ENCODE measurements around the gene ITPR1.
"Not testable (repeated sequence)": the region's sequence is repeated elsewhere in the genome, so short reads cannot be mapped to it uniquely, and the experiment has no call there.

The ITPR1 gene
- total RNA-seq = 126 to 163 (median 155) reads per million in 3 donors

- Histone ChIP-seq H3K4me3 (ENCODE audit: insufficient read depth, low read depth, low read length, poor library complexity, severe bottlenecking) (peak within 1 kb of the TSS; percentile 92), H3K36me3 (ENCODE audit: control insufficient read depth, insufficient read depth, low read length) (peaks cover 2% of the 10 kb centered on the region), H3K4me1 (ENCODE audit: control insufficient read depth, insufficient read depth, low read length, poor library complexity, severe bottlenecking) (peaks cover 16% of the 10 kb centered on the region), H3K27ac (ENCODE audit: insufficient read depth, low read length, poor library complexity, severe bottlenecking) (peak within 1 kb of the TSS; percentile 87), H3K27me3 (replicated peaks; ENCODE audit: control insufficient read depth, insufficient read depth, low read length, poor library complexity, severe bottlenecking) (no peaks in the 10 kb centered on the region), H3K9me3 (ENCODE audit: control insufficient read depth, low read length) (no peaks in the 10 kb centered on the region)
- peak; percentile 97 to 98 (median 98) for DNase-seq
Measured at GRCh38 chr3:4493014-4493940, at the start of gene ITPR1. Gene ITPR1 (plus strand): TSS chr3:4493348. CDS start chr3:4516492, 23,144 bp downstream.

GRCh38 chr3:4447295-4447999 lies 45.7 kb upstream of the ITPR1 start:
- H3K9me3 ChIP-seq (ENCODE audit: control insufficient read depth, low read length) = no peaks in the 10 kb centered on the region
- H3K4me1 ChIP-seq (ENCODE audit: control insufficient read depth, insufficient read depth, low read length, poor library complexity, severe bottlenecking) = no peaks in the 10 kb centered on the region
- H3K4me3 ChIP-seq (ENCODE audit: insufficient read depth, low read depth, low read length, poor library complexity, severe bottlenecking) = no peak overlapping the region
- no peak overlapping the region for H3K27ac ChIP-seq (ENCODE audit: insufficient read depth, low read length, poor library complexity, severe bottlenecking)
- H3K36me3 ChIP-seq (ENCODE audit: control insufficient read depth, insufficient read depth, low read length) = peaks cover 12% of the 10 kb centered on the region
- DNase-seq = no peak
- no peaks in the 10 kb centered on the region for H3K27me3 ChIP-seq (replicated peaks; ENCODE audit: control insufficient read depth, insufficient read depth, low read length, poor library complexity, severe bottlenecking)

GRCh38 chr3:4448187-4448586 lies 45.0 kb upstream of the ITPR1 start:
- H3K4me3 ChIP-seq (ENCODE audit: insufficient read depth, low read depth, low read length, poor library complexity, severe bottlenecking) = no peak overlapping the region
- no peaks in the 10 kb centered on the region for H3K4me1 ChIP-seq (ENCODE audit: control insufficient read depth, insufficient read depth, low read length, poor library complexity, severe bottlenecking)
- H3K27ac ChIP-seq (ENCODE audit: insufficient read depth, low read length, poor library complexity, severe bottlenecking) = no peak overlapping the region
- no peaks in the 10 kb centered on the region for H3K27me3 ChIP-seq (replicated peaks; ENCODE audit: control insufficient read depth, insufficient read depth, low read length, poor library complexity, severe bottlenecking)
- H3K36me3 ChIP-seq (ENCODE audit: control insufficient read depth, insufficient read depth, low read length) = peaks cover 12% of the 10 kb centered on the region
- no peaks in the 10 kb centered on the region for H3K9me3 ChIP-seq (ENCODE audit: control insufficient read depth, low read length)
- no peak for DNase-seq

DNA sequence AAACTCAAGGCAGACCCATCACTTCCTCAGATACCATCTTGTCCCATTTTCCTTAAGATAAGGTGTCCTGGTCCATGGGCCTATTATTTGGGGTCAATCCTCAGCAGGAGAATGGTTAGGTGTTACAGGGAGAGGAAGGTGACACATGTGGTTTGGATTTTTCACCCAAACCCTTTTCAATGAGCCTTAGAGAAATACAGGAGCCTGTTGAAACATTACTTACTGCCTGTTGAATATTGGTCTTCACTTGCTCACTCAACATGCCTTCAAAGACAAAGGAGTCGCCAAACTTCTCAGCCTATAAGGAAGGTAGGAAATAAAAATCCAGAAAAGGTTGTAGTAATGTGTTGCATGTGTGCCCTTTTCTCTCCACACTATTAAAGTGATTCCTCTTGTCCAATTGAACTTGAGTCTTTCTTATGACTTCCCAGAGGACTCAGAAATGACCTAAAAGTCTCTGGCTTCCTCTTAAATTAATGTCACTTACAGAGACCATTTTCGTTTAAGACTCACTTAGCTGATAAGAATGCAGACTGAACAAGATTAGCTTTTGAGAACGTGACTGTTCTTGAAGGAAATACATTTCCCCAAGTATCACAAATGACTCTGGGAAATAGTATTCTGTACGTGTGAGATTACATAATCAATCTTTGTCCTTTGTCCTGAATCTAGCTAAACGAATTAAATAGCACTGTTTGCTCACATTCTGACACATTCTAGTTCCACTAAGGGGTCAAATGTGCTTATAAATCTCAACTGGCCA lies 43.9 kb upstream of the ITPR1 start:
- Histone ChIP-seq H3K27me3 (replicated peaks; ENCODE audit: control insufficient read depth, insufficient read depth, low read length, poor library complexity, severe bottlenecking) (no peaks in the 10 kb centered on the region), H3K4me1 (ENCODE audit: control insufficient read depth, insufficient read depth, low read length, poor library complexity, severe bottlenecking) (no peaks in the 10 kb centered on the region), H3K27ac (ENCODE audit: insufficient read depth, low read length, poor library complexity, severe bottlenecking) (no peak overlapping the region), H3K9me3 (ENCODE audit: control insufficient read depth, low read length) (no peaks in the 10 kb centered on the region), H3K36me3 (ENCODE audit: control insufficient read depth, insufficient read depth, low read length) (peaks cover 12% of the 10 kb centered on the region), H3K4me3 (ENCODE audit: insufficient read depth, low read depth, low read length, poor library complexity, severe bottlenecking) (no peak overlapping the region)
- DNase-seq = no peak

- DNase-seq = no peak
- Histone ChIP-seq H3K36me3 (ENCODE audit: control insufficient read depth, insufficient read depth, low read length) (peaks cover 3% of the 10 kb centered on the region), H3K4me1 (ENCODE audit: control insufficient read depth, insufficient read depth, low read length, poor library complexity, severe bottlenecking) (no peaks in the 10 kb centered on the region), H3K4me3 (ENCODE audit: insufficient read depth, low read depth, low read length, poor library complexity, severe bottlenecking) (no peak overlapping the region), H3K9me3 (ENCODE audit: control insufficient read depth, low read length) (no peaks in the 10 kb centered on the region), H3K27me3 (replicated peaks; ENCODE audit: control insufficient read depth, insufficient read depth, low read length, poor library complexity, severe bottlenecking) (no peaks in the 10 kb centered on the region), H3K27ac (ENCODE audit: insufficient read depth, low read length, poor library complexity, severe bottlenecking) (no peak overlapping the region)
Measured at GRCh38 chr3:4454142-4454541, 39.0 kb upstream of the ITPR1 start.

GRCh38 chr3:4456780-4457179 lies 36.4 kb upstream of the ITPR1 start:
- H3K4me3 ChIP-seq (ENCODE audit: insufficient read depth, low read depth, low read length, poor library complexity, severe bottlenecking); DNase-seq; H3K36me3 ChIP-seq (ENCODE audit: control insufficient read depth, insufficient read depth, low read length); H3K27me3 ChIP-seq (replicated peaks; ENCODE audit: control insufficient read depth, insufficient read depth, low read length, poor library complexity, severe bottlenecking); H3K9me3 ChIP-seq (ENCODE audit: control insufficient read depth, low read length); H3K4me1 ChIP-seq (ENCODE audit: control insufficient read depth, insufficient read depth, low read length, poor library complexity, severe bottlenecking); H3K27ac ChIP-seq (ENCODE audit: insufficient read depth, low read length, poor library complexity, severe bottlenecking): not testable (repeated sequence)

GRCh38 chr3:4458961-4459360 lies 34.2 kb upstream of the ITPR1 start:
- no peaks in the 10 kb centered on the region for H3K9me3 ChIP-seq (ENCODE audit: control insufficient read depth, low read length)
- DNase-seq = no peak
- no peaks in the 10 kb centered on the region for H3K27me3 ChIP-seq (replicated peaks; ENCODE audit: control insufficient read depth, insufficient read depth, low read length, poor library complexity, severe bottlenecking)
- no peak overlapping the region for H3K4me3 ChIP-seq (ENCODE audit: insufficient read depth, low read depth, low read length, poor library complexity, severe bottlenecking)
- H3K36me3 ChIP-seq (ENCODE audit: control insufficient read depth, insufficient read depth, low read length) = no peaks in the 10 kb centered on the region
- H3K27ac ChIP-seq (ENCODE audit: insufficient read depth, low read length, poor library complexity, severe bottlenecking) = no peak overlapping the region
- H3K4me1 ChIP-seq (ENCODE audit: control insufficient read depth, insufficient read depth, low read length, poor library complexity, severe bottlenecking) = no peaks in the 10 kb centered on the region

- H3K27ac ChIP-seq (ENCODE audit: insufficient read depth, low read length, poor library complexity, severe bottlenecking) = no peak overlapping the region
- no peaks in the 10 kb centered on the region for H3K36me3 ChIP-seq (ENCODE audit: control insufficient read depth, insufficient read depth, low read length)
- no peak overlapping the region for H3K4me3 ChIP-seq (ENCODE audit: insufficient read depth, low read depth, low read length, poor library complexity, severe bottlenecking)
- no peaks in the 10 kb centered on the region for H3K9me3 ChIP-seq (ENCODE audit: control insufficient read depth, low read length)
- no peaks in the 10 kb centered on the region for H3K27me3 ChIP-seq (replicated peaks; ENCODE audit: control insufficient read depth, insufficient read depth, low read length, poor library complexity, severe bottlenecking)
- no peaks in the 10 kb centered on the region for H3K4me1 ChIP-seq (ENCODE audit: control insufficient read depth, insufficient read depth, low read length, poor library complexity, severe bottlenecking)
- DNase-seq = no peak
Measured at GRCh38 chr3:4460334-4460733, 32.8 kb upstream of the ITPR1 start.

GRCh38 chr3:4461468-4462090 lies 31.6 kb upstream of the ITPR1 start:
- H3K4me1 ChIP-seq (ENCODE audit: control insufficient read depth, insufficient read depth, low read length, poor library complexity, severe bottlenecking) = peaks cover 5% of the 10 kb centered on the region
- no peaks in the 10 kb centered on the region for H3K27me3 ChIP-seq (replicated peaks; ENCODE audit: control insufficient read depth, insufficient read depth, low read length, poor library complexity, severe bottlenecking)
- no peaks in the 10 kb centered on the region for H3K9me3 ChIP-seq (ENCODE audit: control insufficient read depth, low read length)
- H3K27ac ChIP-seq (ENCODE audit: insufficient read depth, low read length, poor library complexity, severe bottlenecking) = no peak overlapping the region
- H3K36me3 ChIP-seq (ENCODE audit: control insufficient read depth, insufficient read depth, low read length) = no peaks in the 10 kb centered on the region
- DNase-seq = no peak
- H3K4me3 ChIP-seq (ENCODE audit: insufficient read depth, low read depth, low read length, poor library complexity, severe bottlenecking) = no peak overlapping the region

Data from effector memory CD4-positive, alpha-beta T cell (primary cell).